Bone marrow (tissue), 2 donors: Measurements from ENCODE around the gene SLC44A1.

Experiments
- DNase-seq, 2 donors: peaks; one replicate each; lab custom pipeline; 2025; lab: John Stamatoyannopoulos, UW

The SLC44A1 gene

DNA sequence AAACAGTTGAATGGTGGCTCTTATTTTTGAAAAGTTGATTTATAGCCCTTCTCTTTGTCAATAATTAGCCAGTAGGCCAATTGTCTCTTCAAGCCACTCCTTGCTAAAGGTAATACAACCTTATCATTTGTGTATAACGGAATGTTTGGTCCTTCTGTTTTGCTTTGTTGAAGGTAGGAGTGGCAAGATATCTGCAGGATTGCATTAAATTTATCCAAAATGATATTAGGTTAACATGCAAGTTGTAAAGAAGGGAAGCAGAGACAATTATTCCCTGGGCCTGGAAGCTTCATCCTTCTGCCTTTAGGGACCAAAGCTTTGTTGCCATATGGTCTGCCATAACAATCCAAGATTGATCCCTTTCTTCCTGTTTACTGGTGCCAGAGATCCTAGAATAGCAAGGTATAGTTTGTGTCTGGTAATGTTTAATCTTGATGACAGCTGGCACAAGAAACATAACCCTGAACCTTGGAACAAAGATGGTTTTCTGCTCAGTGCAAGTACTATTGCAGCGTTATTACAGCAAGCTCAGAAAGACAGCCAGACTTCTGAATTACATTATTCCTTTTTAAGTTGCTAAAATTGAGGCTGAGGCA is 187.9 kb downstream of the SLC44A1 start:
- DNase-seq: no peak

DNA sequence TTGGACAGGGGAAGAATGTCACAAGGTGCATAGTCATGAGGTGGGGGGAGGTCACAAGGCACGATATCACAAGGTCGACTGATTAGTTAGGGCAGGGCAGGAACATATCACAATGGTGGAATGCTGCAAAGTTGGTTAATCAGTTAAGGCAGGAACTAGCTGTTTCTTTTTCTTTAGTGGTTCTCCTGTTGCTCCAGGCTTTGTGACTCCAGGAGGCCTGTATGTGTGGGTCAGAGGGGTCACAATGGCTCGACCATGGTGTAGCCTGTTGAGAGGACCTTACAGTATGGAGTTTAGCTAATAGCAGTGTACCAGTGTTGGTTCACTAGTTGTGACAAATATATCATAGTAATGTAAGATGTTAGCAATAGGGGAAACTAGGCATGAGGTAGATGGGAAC is 191.0 kb downstream of the SLC44A1 start:
- DNase-seq: no peak

DNA sequence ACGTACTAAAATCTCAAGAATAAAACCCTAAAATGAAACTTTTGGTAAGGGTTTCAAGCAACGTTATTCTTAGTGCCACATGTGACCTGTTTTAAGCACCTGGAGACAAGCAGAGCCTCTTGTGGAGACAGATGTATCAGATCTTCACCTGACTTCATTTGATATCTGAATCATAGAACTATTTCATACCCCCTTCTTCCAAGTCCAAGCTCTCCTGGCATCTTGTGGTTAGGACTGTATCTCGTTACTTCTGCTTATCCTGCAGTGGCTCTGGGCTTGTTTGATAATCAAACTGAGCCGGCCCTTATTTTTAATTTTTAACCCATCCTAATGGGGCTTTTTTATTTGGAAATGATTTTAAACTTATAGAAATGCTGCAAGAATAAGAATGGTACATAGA is 192.3 kb downstream of the SLC44A1 start:
- DNase-seq: no peak

DNA sequence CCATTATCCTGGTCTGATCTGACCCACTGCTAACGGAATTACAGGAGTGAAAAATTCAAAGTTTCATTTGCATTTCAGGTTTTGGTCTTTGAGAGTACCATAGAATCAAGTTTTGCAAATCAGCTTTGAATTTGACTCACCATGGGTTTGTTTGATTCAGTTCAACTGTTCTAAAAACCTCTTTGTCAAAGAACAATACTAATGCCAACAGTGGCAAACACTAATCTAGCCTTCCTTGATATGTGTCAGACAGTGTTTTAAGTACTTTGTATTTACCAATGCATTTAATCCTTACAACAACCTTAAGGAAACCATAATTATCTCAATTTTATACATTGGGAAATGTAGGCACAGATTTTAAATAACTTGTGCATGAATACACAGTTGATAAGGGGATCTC is 193.3 kb downstream of the SLC44A1 start:
- no peak for DNase-seq

DNA sequence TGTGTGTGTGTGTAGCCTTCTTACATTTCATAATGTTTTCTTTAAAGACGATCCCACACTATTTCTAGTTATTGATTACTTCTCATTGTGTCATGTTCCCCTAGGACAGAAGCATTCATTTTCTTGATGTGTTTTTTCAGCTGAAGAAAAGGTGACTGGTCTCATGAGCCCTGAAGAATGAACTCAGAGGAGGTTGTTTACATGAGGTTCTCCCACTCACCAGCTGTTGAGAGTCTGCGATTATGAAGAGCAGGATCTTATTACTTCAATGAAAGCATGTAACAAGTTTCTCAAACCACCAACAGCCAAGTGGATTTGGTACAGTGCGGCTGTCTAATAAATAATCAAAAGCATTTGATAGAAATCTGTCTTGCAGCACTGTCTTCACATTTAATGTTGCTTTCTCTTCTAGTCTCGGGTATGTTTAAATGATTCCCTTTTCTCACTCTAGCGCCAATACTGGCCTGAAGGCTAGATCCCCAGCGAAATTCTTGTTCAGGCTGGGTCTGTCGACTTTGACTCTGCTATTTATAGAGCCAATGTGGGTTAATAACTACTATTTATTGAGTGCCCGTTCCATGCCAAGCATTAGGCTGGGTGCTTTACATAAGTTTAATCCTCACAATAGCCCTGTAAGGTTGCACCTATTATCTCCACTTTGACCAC is 193.8 kb downstream of the SLC44A1 start:
- no peak for DNase-seq

DNA sequence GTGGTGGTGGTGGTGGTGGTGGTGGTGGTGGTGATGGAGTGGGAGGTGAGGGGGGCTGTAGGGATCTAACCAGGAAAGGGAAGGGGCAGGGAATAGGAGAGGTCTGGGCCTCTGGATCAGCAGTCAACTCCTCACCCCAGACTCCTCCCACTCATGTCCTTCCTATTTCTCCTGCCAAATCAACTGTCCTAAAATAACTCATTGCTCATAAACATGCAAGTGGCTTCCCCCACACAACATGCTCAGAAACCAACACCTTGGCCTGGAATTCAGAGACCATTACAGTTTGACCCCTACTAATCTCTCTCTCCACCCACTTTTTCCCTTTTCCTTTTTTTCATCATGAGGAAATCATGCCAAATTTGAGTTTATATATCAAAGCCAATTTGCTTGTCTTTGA is 195.0 kb downstream of the SLC44A1 start:
- no peak for DNase-seq

DNA sequence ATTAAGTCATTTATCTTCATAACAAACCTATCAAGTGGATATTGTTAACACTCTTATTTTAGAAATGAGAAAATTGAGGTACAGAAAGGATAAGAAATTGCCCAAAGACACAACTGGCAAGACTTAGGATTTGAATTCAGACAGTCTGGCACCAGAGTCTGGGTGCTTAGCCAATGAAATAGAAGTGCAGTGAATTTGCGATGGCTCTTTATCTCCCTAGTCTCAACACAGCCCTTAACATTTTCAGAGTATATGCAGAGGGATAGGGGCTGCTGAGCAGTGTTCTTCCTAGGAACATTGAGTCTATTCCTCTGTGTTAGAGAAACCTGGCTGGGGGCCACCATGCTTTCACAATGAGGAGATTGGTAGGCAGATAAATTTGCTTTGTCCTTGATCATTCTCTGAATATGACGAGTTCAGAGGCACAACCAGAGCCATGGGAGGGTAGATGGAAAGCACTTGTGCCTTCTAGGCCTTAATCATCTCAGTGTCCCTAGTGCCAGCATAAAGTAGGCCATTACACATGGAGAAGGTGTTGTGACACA is 197.2 kb downstream of the SLC44A1 start:
- no peak for DNase-seq

DNA sequence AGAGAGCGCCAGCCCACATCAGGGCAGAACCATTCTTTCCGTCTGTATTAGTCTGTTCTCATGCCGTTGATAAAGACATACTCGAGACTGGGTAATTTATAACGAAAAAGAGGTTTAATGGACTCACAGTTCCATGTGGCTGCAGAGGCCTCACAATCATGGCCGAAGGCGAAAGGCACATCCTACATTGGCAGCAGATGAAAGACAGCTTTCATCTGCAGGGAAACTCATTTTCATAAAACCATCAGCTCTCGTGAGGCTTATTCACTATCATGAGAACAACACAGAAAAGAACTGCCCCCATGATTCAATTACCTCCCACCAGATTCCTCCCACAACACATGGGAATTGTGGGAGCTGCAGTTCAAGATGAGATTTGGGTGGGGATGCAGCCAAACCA is 198.7 kb downstream of the SLC44A1 start:
- DNase-seq: no peak

DNA sequence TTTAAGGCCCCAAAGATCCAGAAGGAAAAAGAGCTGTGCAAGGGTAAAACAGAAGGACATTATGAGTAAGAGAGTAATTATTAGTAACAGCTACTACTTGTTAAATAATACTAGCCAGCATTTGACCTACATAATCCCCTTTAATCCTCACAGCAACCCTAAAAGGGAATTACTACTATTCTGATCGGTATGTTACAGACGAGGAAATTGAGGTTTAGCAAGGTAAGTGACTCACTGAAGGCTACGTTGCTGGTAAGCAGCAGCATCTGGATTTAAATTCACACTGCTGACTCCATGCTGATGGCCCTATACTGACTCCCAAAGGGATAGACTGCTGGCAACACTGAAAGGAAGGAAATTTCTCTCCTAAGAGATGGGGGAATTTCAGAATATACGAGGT is 199.7 kb downstream of the SLC44A1 start:
- no peak for DNase-seq

DNA sequence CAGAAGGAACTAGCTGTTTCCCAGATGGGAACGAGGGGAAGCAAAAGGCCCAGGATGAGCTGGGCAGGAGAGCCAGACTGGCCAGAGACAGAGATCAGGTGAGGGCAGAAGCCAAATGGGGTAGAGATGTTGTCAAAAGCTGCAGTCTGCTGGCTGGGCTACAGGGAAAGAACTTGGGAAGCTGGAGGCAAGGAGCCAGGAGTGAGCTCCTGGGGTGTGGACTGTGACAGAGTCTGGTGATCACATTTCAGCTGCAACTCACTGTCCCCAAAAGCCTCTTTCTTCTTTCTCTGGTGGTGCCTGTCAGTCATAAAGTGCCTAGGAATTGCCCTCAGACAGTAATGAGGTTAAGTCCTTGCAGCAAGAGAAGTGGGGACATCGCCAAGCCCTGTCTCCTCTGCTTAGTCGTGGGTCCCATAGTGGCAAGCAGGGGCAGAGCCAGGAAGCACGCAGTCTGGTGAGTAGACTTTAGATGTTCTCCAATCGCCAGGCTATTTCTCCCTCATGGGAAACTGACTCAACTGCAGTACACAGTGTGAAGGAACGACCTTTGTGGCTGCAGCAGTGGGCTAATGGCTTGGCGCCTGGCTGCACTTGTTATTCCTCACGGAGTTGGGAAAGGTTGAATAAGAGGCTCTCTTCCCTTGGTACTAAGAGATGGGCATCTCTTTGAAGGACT is 200.9 kb downstream of the SLC44A1 start:
- no peak for DNase-seq

DNA sequence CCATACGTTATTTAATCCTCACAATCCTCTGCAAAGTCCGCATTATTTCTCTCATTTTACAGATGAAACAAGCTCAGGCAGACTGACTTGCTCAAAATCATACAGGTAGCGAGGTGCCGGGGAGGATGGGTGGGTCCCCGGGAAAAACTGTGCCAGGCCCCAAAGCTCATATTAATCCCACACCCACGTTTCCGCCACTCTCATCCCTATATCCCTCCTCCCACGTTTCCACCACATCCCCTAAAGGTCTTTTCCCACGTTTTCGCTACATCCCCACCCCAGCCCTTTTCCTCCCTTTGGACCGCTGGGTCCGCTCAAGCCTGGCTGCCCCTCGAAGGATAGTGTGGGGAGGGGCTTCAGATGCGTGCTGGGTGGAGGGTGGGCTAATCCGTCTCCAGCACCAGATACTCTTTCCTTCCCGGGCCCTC is 202.9 kb downstream of the SLC44A1 start:
- DNase-seq: no peak

DNA sequence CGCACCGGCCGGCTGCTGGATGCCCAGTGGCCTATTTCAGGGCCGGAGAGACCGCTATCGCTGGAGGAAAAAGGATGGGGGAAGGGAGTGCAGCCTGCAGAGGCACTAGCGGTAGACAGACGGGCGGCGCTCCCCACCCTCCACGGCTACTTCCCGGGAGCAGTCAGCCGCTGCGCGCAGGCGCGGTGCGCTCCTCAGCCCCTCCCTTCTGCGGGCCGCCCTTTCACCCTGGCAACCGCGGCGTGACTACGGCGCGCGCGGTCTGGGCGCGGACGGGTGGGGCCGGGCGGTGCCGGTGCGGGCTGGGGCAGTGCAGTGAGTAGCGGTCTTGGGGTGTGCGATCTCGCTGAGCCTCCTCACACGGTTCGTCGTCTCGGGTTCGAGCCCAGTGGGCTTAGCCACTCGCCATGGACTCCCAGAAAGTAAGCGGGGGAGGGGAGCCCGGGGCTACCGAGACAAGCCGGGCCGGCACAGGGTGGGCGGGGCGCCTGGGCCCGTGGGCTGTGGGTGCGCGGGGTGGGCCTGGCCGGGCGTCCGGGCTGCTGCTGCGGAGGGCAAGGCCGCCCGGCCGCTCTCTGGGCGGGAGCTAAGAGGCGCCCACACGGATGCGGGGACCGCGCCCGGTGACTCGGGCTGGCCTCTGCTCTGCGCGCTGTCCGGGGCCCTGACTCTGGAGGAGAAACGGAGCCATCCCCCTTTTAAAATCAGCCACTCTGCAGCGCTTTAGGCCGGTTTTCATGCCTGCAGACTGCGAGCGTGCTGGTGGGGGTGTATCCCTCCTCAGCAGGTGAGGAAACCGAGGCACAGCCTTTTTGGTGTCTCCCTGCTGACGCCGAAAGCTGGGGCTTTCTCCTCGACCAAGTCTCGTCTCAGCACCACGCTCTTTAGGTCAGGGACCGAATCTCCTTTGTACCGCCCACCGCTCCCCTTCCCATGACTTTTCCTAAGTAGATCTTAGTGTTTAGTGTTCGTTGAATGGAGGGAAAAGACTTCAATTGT is 203.7 kb downstream of the SLC44A1 start, which contains the start of gene FSD1L:
Gene FSD1L (plus strand): TSS at position 221 of the 999 bp plus-strand sequence. CDS start 187 bp downstream, at position 408.
- DNase-seq: peak; percentile 40 to 66

DNA sequence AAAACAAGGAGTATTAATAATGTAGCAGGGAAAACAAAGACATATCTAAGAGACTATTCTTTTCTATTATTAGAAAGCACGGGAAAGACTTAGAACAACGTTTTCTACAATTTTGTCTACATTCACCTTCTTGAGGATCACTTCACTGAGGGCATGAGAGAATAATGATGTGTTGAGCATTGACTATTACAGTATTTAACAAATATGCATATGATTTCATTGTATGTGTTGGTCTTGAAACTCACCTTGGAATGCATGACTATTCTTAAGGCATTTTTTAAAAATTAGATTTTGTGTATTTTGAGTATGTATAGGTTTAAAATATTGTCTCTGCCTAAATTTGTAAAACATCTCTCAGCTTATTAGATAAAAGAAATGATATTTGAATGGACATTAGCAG is 204.6 kb downstream of the SLC44A1 start:
- no peak for DNase-seq

DNA sequence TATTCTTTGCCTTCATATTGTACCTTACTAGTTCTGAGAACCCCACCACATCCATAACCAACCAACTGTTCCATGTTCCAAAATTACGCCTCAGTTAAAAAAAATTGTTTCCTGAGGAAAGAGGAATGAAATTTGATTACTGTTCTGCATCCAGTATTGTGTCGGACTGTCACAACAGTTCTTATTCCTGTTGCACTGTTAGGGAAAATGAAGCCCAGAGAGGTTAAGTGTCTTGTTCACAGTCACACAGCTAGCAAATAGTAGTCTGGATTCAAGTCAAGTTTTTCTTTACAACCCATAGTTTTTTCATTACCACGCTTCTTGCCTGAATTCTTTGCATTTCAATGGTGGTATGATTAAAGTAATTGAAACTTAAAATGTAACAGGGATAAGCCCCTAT is 207.7 kb downstream of the SLC44A1 start:
- DNase-seq: no peak

DNA sequence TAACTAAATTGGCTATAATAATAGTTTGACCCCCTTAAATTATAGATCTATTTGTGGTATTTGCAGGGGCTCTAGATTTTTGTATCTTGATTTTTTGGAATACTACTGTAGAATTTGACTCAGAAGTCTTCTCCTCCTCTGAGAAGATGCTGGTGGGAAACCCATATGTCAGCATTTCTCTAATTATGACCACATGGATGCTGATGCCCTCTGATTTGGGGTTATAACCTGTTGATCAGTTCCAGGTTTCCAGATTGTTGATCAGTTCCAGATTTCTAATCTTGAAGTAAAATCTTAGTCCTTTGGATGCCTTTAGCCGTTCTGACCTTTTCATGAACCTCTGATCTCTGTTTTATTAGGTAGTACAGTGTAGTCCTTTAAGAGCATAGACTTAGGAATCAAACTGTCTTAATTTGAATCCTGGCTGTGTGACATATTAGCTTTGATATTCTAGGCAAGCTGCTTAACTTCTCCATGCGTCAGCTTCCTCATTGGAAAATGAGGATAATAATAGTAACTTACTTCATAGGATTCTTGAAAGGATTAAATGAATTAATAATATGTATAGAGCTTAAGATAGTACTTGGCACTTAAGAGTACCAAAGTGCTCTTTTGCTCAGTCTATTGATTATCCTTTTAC is 211.5 kb downstream of the SLC44A1 start:
- DNase-seq: no peak

DNA sequence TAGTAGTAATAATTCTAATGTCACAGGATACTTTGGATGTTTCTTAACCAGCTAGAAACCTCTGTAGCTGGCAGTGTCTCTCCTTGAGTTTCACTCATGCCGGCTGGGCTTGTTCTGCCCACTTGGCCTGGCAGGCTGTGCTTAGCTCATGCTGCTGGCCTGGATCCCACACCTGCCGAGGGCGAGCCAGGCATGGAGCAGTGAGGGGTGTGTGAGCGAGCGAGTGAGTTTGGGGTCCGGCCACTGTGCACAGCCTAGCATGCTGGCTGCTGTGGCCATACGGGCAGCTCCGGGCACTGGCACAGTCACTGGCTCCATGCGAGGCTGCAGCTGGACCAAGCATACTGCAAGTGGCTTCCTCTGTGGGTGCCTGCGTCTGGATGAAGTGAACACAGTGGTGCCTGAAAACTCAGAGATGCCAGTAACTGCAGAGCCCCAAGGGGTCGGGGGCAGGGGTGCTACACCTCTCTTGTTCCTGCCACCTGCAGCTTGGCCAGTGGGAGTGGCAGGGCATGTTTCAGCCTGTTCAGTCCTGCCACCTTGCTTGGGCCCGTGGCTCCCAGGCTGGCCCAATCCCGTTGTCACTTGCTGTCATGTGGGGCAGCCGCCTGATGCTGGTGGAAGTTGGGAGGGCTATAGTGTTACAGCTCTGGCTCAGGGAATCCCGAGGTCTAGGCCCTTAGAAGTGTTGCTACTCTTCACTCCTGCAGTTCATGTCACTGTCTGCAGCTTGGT is 213.3 kb downstream of the SLC44A1 start:
- DNase-seq: no peak

DNA sequence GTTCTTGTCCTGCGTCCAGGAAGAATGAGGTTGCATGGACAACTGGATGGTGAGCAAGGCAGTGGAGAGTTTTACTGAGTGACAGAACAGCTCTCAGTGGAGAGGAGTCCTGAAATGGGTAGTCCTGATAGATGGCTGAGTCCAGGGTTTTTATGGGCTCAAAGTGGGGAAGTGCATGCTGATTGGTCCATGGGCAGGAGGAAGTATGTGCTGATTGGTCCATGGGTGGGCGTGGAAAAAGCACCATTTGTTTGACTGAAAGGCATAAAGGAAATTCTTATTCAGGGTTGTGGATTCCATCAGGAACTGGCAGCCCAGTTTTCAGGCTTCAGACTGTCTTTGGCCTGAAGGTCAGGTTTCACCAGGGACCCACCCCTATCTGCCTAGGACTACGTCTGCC is 214.0 kb downstream of the SLC44A1 start:
- no peak for DNase-seq

DNA sequence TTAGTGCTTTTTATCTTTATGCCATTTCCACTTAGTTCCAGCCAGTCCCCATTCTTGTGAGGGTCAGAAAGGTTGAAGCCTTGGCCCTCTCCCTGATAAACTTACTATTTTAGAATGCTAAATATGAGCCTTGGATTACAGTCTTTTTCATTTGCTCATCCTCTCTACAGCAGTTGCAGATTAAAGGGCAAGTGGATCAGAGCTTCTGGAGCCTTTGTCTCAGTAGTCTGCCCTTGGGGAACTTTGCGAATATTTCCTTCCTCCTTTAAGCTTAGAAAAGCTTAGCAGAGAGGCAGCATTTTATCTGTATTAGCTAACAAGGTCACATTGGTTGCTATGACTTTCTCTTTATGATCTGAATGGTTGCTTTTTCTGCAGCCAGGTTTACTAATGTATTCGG is 214.9 kb downstream of the SLC44A1 start:
- DNase-seq: no peak

DNA sequence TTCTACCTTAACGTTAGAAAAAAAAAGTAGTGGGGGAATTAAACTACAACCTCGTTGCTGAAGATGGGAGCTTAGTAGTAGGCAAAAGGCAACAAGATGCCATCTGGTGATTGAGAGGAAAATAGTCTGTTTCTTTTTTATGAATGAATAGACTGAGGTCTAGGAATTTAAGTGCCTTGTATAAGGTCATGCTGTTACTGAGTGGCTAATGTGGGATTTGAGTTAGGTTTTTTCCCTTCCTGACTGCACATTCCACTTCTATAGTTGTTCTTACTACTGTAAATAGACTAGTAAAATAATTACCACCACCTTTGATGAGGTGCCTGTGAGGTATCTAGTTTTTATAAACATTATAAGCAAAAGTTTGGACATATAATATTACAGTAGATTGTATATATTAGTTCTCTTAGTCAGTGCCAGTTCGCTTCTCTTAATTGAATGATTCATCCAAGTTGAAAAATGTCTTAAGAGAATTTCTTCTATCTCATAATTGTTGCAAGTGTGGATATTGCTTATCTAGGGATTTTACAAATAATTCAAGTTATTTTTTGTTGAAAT is 222.5 kb downstream of the SLC44A1 start:
- DNase-seq: no peak

DNA sequence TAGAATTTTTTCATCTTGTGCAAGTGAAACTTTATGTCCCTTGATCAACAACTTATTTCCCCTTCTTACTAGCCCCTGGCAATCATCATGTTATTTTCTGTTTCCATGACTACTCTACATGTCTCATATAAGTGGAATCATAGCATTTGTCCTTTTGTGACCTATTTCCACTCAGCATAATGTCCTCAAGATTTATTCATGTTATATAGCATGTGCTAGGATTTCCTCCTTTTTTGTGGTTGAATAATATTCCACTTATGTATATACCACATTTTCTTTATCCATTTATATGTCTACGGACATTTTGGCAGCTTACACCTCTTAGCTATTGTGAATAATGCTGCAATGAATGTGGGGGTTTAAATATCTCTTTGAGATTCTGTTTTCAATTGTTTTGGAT is 224.4 kb downstream of the SLC44A1 start:
- DNase-seq: no peak
